Heart left ventricle (tissue), 16 donors: ENCODE data around the gene RMND1. TPM values are rescaled to one million over a fixed set of nuclear protein-coding genes. Genes with fewer than 3 reads are reported as not detected.

Experiments
- ATAC-seq, 4 donors: fragments of 200-7000 bp; cut with Tn5 transposase; one replicate each; pipeline ENCODE4 v1.9.1; 2020 to 2022; ENCODE audit warnings: moderate library complexity in 4 of 4, mild to moderate bottlenecking in 3 of 4, moderate number of reproducible peaks in 1 of 4
- DNase-seq, 5 donors: peaks; one replicate each; pipeline ENCODE4 v3.0.0-alpha.2; 2020
- H3K27ac ChIP-seq, 12 donors: fragments of 200-600 bp; sonication (generic) in 4 of 12; one replicate each; pipeline versions ENCODE4 v1.5.0 to v1.8.0; 2016 to 2022; ENCODE audit warnings: mild to moderate bottlenecking in 2 of 12
- H3K27me3 ChIP-seq, 9 donors: fragments of 200-600 bp; sonication (generic) in 2 of 9; one replicate each; pipeline versions ENCODE4 v1.5.1 to v1.8.0; 2016 to 2022; ENCODE audit warnings: mild to moderate bottlenecking in 3 of 9
- H3K36me3 ChIP-seq, 9 donors: fragments of 200-600 bp; sonication (generic) in 2 of 9; one replicate each; pipeline versions ENCODE4 v1.5.0 to v1.8.0; 2018 to 2022; ENCODE audit warnings: mild to moderate bottlenecking in 2 of 9
- H3K4me1 ChIP-seq, 12 donors: fragments of 200-600 bp; sonication (generic) in 4 of 12; one replicate each; pipeline versions ENCODE4 v1.5.0 to v1.8.0; 2016 to 2022; ENCODE audit warnings: mild to moderate bottlenecking in 3 of 12
- H3K4me3 ChIP-seq, 12 donors: fragments of 200-600 bp; sonication (generic) in 4 of 12; one replicate each; pipeline versions ENCODE4 v1.5.0 to v1.8.0; 2017 to 2022; ENCODE audit warnings: mild to moderate bottlenecking in 9 of 12, moderate library complexity in 4 of 12
- H3K9me3 ChIP-seq, 12 donors: fragments of 200-600 bp; sonication (generic) in 4 of 12; one replicate each; pipeline versions ENCODE4 v1.5.0 to v1.8.0; 2016 to 2022; ENCODE audit warnings: mild to moderate bottlenecking in 1 of 12
- POLR2A ChIP-seq, 2 donors: fragments of 450-650 bp; IDR thresholded peaks; one replicate each; pipeline ENCODE4 v1.6.1; 2017; ENCODE audit warnings: antibody characterized with exemption in 2 of 2, mild to moderate bottlenecking in 2 of 2, moderate library complexity in 2 of 2
- WGBS, 4 donors: extraction: QIAGEN DNeasy Blood & Tissue Kit in 2 of 4; methylation state at CpG; one replicate each; pipeline versions ENCODE4 v1.1.5 to v1.1.7; 2013 to 2018; 5-methylcytosine and 5-hydroxymethylcytosine counted together
- intact Hi-C, 10 donors: fragments of 100-400 bp; cut with DNase I; formaldehyde crosslinking; loops; one replicate each; pipeline versions ENCODE4 v1.11.1 to v1.14.2; 2022
- long read RNA-seq, 3 donors: library from polyadenylated mRNA; unstranded; transcript quantifications; one replicate each; pipeline ENCODE4 v2.0.0, GENCODE V29; 2020 to 2021
- polyA plus RNA-seq, 2 donors: library from polyadenylated mRNA; stranded (reverse); fragments of 200-250 nt; gene quantifications; one replicate each; pipeline ENCODE4 v1.2.3, GENCODE V29; 2013
- total RNA-seq, 9 donors: library from RNA; depleted of rRNA in 2 of 9; stranded (reverse); fragments of >200 nt in 2 of 9; fragmentation: NEBNext Ultra II Directional in 3 of 9; extraction: Animal tissue kit (Norgen Biotek cat#: 25700) in 3 of 9; gene quantifications; one replicate each; pipeline versions ENCODE4 v1.1.0 to v1.2.4, GENCODE V29; 2016 to 2023
- TF ChIP-seq, protein P1 (sequence below), 12 donors: fragments of 200-600 bp; sonication (generic) in 4 of 12; IDR thresholded peaks; one replicate each; pipeline versions ENCODE4 v1.5.0 to v1.8.0; 2018 to 2022; ENCODE audit warnings: antibody characterized with exemption in 12 of 12, mild to moderate bottlenecking in 5 of 12
- donor health status: ischemic (EF 13 %, LVEDD 7.1; RV severe dilation, severe dysfunction).
- donor health status: healthy with polysubstance abuse.
- donor health status: DM: no; HTN: yes; CAD: no.
- donor health status: DM: no; HTN: no; CAD: no.
- donor health status: ischemic (EF 25% LVEDD 6.9; RV normal size, moderate dysfunction).
- donor health status: ischemic (EF 25% LVEDD 5.7; RV mildly dilated, moderate dysfunction).
- donor health status: healthy.
- donor health status: DM: yes; HTN: yes; CAD: no.
- donor health status: ischemic (EF 35%, LVEDD 5.7; RV mildly dilated, moderate dysfunction).
- donor health status: nonischemic (EF 11% LVEDD 7.7; RV severe dilation, severe dysfunction).
- donor health status: DM: yes; HTN: yes; CAD: no.
- donor health status: PGD.
- donor health status: ischemic (EF 29% LVEDD 5.4; RV normal size, mild dysfunction).
- donor health status: nonischemic (EF 23%, LVEDD 6.1; RV moderate dilation, normal function).

The RMND1 gene, protein sequence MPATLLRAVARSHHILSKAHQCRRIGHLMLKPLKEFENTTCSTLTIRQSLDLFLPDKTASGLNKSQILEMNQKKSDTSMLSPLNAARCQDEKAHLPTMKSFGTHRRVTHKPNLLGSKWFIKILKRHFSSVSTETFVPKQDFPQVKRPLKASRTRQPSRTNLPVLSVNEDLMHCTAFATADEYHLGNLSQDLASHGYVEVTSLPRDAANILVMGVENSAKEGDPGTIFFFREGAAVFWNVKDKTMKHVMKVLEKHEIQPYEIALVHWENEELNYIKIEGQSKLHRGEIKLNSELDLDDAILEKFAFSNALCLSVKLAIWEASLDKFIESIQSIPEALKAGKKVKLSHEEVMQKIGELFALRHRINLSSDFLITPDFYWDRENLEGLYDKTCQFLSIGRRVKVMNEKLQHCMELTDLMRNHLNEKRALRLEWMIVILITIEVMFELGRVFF
- total RNA-seq, result 10 to 100 TPM; 10.2 to 17.4 (median 16.7) TPM
- polyA plus RNA-seq, result 10 to 100 TPM; 20.2 to 21.5 TPM
- long read RNA-seq, donor 1, transcript RMND1-203 (12 exons, 2,003 nt), result major isoform, 19 of 25 reads
- long read RNA-seq, donor 1, partial matches to known transcripts, result 1 of 25 reads
- long read RNA-seq, donor 1, other reads (novel, unspliced or antisense), result 3 of 25 reads
- long read RNA-seq, donor 2, transcript RMND1-203 (12 exons, 2,003 nt), result major isoform, 49 of 58 reads
- long read RNA-seq, donor 2, partial matches to known transcripts, result 0 of 58 reads
- long read RNA-seq, donor 2, other reads (novel, unspliced or antisense), result 5 of 58 reads
- long read RNA-seq, donor 3, transcript RMND1-203 (12 exons, 2,003 nt), result major isoform, 13 of 16 reads
- long read RNA-seq, donor 3, partial matches to known transcripts, result 0 of 16 reads
- long read RNA-seq, donor 3, other reads (novel, unspliced or antisense), result 3 of 16 reads

DNA sequence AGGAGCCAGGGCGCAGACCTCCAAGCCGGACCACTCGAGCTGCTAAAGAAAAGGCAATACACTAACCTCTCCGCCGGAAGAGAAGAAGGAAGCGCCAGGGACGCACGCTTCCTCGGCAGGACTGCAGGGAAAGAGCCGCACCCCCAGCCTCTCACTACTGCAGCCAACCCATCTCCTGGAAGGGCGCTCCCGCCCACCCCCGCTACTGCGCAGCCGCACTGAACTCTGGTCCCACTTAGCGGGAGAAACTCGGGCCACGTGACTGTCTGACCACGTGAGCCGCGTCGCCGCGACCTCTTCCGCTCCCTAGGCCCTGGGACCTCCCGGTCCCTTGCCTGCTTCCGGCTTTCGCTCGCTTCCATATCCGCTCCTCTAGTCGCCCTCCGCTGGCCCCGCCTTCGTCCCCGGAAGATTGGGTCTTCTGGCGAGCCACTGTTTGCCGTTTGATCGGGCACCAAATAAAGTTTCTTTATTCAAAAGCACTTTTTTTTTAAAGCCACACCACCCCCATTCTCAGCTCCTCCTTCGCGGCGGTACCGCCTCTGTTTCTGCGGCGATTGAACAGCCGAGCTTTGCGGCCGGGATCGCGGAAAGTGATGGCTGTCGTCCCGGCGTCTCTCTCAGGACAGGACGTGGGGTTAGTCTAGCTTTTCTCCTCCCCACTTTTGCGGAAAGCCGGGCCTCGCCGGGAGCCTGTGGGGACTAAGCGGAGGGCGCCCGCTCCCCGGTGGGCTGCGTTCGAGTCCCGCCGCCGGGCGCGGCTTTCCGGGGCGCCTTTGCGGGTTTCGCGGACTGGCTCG, at the start of gene RMND1:
Gene RMND1, minus strand, starts transcription at position 177 of the 800 bp plus-strand sequence. CDS start 6,315 bp downstream, outside the sequence.
- Histone ChIP-seq H3K4me3 (peak within 1 kb of the TSS; percentile 67 to 94 (median 86)), H3K4me1 (peaks cover 0 to 28% (median 22%) of the 10 kb centered on the region in 12 donors), H3K36me3 (peaks cover 0 to 14% (median 3%) of the 10 kb centered on the region in 9 donors), H3K27me3 (no peaks in the 10 kb centered on the region), H3K27ac (peak within 1 kb of the TSS; percentile 85 to 98 (median 94)), H3K9me3 (no peaks in the 10 kb centered on the region)
- WGBS, 4 donors, result 0 to 1% (median 0%) methylated on average over 45 to 74 of the region's 74 CpGs
- intact Hi-C loops, result loop anchor here in 6 of 10 donors (1.0 to 10.0 kb wide), 3 partner anchors 57 to 62 kb away; partner anchors contain the start of gene ZBTB2 (in 4 of the 6)
- peak in 1 of 2 donors; percentile 65 for TF ChIP-seq POLR2A (IDR thresholded peaks at IDR 0.05)
- TF ChIP-seq, protein P1, sequence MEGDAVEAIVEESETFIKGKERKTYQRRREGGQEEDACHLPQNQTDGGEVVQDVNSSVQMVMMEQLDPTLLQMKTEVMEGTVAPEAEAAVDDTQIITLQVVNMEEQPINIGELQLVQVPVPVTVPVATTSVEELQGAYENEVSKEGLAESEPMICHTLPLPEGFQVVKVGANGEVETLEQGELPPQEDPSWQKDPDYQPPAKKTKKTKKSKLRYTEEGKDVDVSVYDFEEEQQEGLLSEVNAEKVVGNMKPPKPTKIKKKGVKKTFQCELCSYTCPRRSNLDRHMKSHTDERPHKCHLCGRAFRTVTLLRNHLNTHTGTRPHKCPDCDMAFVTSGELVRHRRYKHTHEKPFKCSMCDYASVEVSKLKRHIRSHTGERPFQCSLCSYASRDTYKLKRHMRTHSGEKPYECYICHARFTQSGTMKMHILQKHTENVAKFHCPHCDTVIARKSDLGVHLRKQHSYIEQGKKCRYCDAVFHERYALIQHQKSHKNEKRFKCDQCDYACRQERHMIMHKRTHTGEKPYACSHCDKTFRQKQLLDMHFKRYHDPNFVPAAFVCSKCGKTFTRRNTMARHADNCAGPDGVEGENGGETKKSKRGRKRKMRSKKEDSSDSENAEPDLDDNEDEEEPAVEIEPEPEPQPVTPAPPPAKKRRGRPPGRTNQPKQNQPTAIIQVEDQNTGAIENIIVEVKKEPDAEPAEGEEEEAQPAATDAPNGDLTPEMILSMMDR (IDR thresholded peaks at IDR 0.05), result no peak
- DNase-seq (peak; percentile 100), ATAC-seq (peak; percentile 99)

DNA sequence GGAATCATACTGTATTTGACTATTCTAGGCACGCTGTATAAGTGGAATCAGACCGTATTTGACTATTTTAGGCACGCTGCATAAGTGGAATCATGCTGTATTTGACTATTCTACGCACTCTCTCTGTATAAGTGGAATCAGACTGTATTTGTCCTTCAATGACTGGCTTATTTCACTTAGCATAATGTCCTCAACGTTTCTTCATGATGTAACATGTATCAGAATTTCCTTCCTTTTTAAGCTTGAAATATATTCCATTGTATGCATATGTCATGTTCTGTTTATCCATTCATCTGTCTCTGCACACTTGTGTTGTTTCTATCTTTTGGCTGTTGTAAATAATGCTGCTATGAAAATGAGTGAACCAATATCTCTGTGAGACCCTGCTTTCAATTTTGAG, 47.6 kb upstream of the RMND1 start:
- WGBS, 4 donors, result 67 to 79% (median 76%) methylated on average over 5 of the region's 5 CpGs
- H3K9me3 ChIP-seq, result no peaks in the 10 kb centered on the region
- intact Hi-C loops, result no loop called here
- no peaks in the 10 kb centered on the region for H3K36me3 ChIP-seq
- no peak for DNase-seq
- H3K4me1 ChIP-seq, result peaks cover 0 to 56% (median 0%) of the 10 kb centered on the region in 12 donors
- H3K27me3 ChIP-seq, result peaks cover 0 to 15% (median 4%) of the 10 kb centered on the region in 9 donors
- no peak overlapping the region for H3K4me3 ChIP-seq
- TF ChIP-seq, protein P1 (IDR thresholded peaks at IDR 0.05), result no peak
- TF ChIP-seq POLR2A (IDR thresholded peaks at IDR 0.05), result no peak
- H3K27ac ChIP-seq, result peak overlapping the region in 1 of 12 donors; percentile 86
- ATAC-seq, result no peak

DNA sequence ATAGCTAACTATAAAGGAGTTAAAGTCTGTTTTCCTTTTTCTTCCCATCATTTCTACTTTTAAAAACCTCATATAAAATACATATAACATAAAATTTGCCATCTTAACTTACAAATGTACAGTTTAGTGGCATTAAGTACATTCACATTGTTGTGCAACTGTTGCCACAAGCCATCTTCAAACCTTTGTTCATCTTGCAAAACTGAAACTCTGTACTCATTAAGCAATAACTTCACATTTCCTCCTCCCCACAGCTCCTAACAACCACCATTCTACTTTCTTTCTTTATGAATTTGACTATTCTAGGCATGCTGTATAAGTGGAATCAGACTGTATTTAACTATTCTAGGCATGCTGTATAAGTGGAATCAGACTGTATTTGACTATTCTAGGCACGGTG, 46.4 kb upstream of the RMND1 start:
- TF ChIP-seq, protein P1 (IDR thresholded peaks at IDR 0.05), result no peak
- DNase-seq (no peak), ATAC-seq (no peak)
- no peak overlapping the region for H3K4me3 ChIP-seq
- 91 to 95% (median 92%) methylated on average over 1 of the region's 1 CpG for WGBS, 4 donors
- intact Hi-C loops, result no loop called here
- H3K27me3 ChIP-seq, result peaks cover 0 to 26% (median 6%) of the 10 kb centered on the region in 9 donors
- H3K27ac ChIP-seq, result peak overlapping the region in 1 of 12 donors; percentile 82
- no peaks in the 10 kb centered on the region for H3K9me3 ChIP-seq
- peaks cover 0 to 61% (median 0%) of the 10 kb centered on the region in 12 donors for H3K4me1 ChIP-seq
- no peaks in the 10 kb centered on the region for H3K36me3 ChIP-seq
